HepG2 (cell line): ENCODE data around the gene CABP5. TPM values are rescaled to one million over a fixed set of nuclear protein-coding genes. Genes with fewer than 3 reads are reported as not detected.

Experiments
- ATAC-seq: fragments of 200-7000 bp; cut with Tn5 transposase; 3 replicates; pipeline ENCODE4 v1.9.1; 2020; ENCODE audit warnings: mild to moderate bottlenecking, moderate library complexity
- BruUV-seq: library from RNA; stranded (reverse); fragments of 400-500 nt; replicated peaks from 2 replicates; lab custom pipeline; 2021; lab: Mats Ljungman, UMichigan
- CTCF ChIA-PET: fragments of 300-600 bp; formaldehyde crosslinking; extraction: SDS; loops from one replicate; lab custom pipeline; 2021; ENCODE audit warnings: low total read pairs, inconsistent platforms, low intra/inter-chr PET ratio; lab: Yijun Ruan, JAX
- POLR2A ChIA-PET: fragments of 350-600 bp; sonication (Branson Sonifier 250); formaldehyde crosslinking; loops from one replicate; lab custom pipeline; 2020; ENCODE audit warnings: antibody characterized with exemption, inconsistent platforms; lab: Yijun Ruan, JAX
- DNase-seq: peaks from one replicate; pipeline ENCODE4 v3.0.0-alpha.2; 2015; ENCODE audit warnings: low spot score
- FAIRE-seq: peaks from 3 replicates; lab custom pipeline; 2011; peaks lifted over from hg19 to GRCh38; lab: Jason Lieb, UNC
- H2AFZ ChIP-seq: one replicate; pipeline ENCODE4 v1.6.1; 2011; ENCODE audit warnings: low read length, inconsistent platforms
- H3K27ac ChIP-seq: fragments of 300-600 bp; 3 replicates; pipeline ENCODE4 v1.8.0; 2011; ENCODE audit warnings: mixed run types, mild to moderate bottlenecking, mixed read lengths, low read length, inconsistent platforms; ENCODE audit not compliant: insufficient read depth; ENCODE audit errors: extremely low read length
- H3K27me3 ChIP-seq, 2 experiments: fragments of 200-600 bp in 1 of 2; 2 replicates in 1 of 2; 3 replicates in 1 of 2; pipeline versions ENCODE4 v1.6.0 to v1.8.0; 2011; ENCODE audit warnings: low read length in 2 of 2, mild to moderate bottlenecking in 2 of 2, moderate library complexity in 2 of 2, inconsistent platforms in 1 of 2; ENCODE audit not compliant: insufficient read depth in 2 of 2, control insufficient read depth in 1 of 2
- H3K36me3 ChIP-seq, 2 experiments: fragments of 200-600 bp in 1 of 2; replicated peaks in 1 of 2; 2 replicates in 1 of 2; 3 replicates in 1 of 2; pipeline versions ENCODE4 v1.5.1 to v1.8.0; 2011; ENCODE audit warnings: low read length in 2 of 2, inconsistent platforms in 1 of 2; ENCODE audit not compliant: insufficient read depth in 2 of 2, control insufficient read depth in 1 of 2
- H3K4me1 ChIP-seq: 2 replicates; pipeline ENCODE4 v1.5.1; 2012; ENCODE audit warnings: low read length, inconsistent platforms; ENCODE audit not compliant: insufficient read depth
- H3K4me2 ChIP-seq: 2 replicates; pipeline ENCODE4 v1.6.0; 2011; ENCODE audit warnings: low read depth, low read length, inconsistent platforms
- H3K4me3 ChIP-seq, 3 experiments: fragments of 200-600 bp in 1 of 3; sonication (generic), shearing (Covaris generic) in 1 of 3; replicated peaks in 1 of 3; 2 replicates each; pipeline ENCODE4 v1.5.1; 2011 to 2016; ENCODE audit warnings: low read length in 3 of 3, inconsistent platforms in 2 of 3, low read depth in 2 of 3, mild to moderate bottlenecking in 2 of 3, control low read depth in 1 of 3, mixed read lengths in 1 of 3; ENCODE audit not compliant: insufficient read depth in 1 of 3
- H3K79me2 ChIP-seq: one replicate; pipeline ENCODE4 v1.6.1; 2011; ENCODE audit warnings: low read length, inconsistent platforms; ENCODE audit not compliant: insufficient read depth
- H3K9ac ChIP-seq: 2 replicates; pipeline ENCODE4 v1.6.0; 2011; ENCODE audit warnings: mild to moderate bottlenecking, low read depth, low read length, inconsistent platforms; ENCODE audit not compliant: insufficient read depth
- H3K9me3 ChIP-seq: 2 replicates; pipeline ENCODE4 v1.5.1; 2012; ENCODE audit warnings: mild to moderate bottlenecking, low read length
- H4K20me1 ChIP-seq: 2 replicates; pipeline ENCODE4 v1.6.0; 2011; ENCODE audit warnings: inconsistent platforms, mild to moderate bottlenecking, low read length, moderate library complexity; ENCODE audit not compliant: insufficient read depth
- EED ChIP-seq: sonication (generic); formaldehyde crosslinking; IDR thresholded peaks from 2 replicates; pipeline ENCODE4 v1.5.0; 2020; ENCODE audit warnings: mild to moderate bottlenecking, missing genetic modification reagents
- HIVEP1 ChIP-seq: sonication (generic); formaldehyde crosslinking; IDR thresholded peaks from 2 replicates; pipeline ENCODE4 v1.4.0; 2020; ENCODE audit warnings: mild to moderate bottlenecking, missing genetic modification reagents
- MED8 ChIP-seq: sonication (generic); formaldehyde crosslinking; IDR thresholded peaks from 2 replicates; pipeline ENCODE4 v1.8.1; 2023; ENCODE audit warnings: mild to moderate bottlenecking, missing genetic modification reagents; ENCODE audit not compliant: insufficient replicate concordance
- NFIB ChIP-seq: sonication (generic); formaldehyde crosslinking; IDR thresholded peaks from 2 replicates; pipeline ENCODE4 v1.9.0; 2021; ENCODE audit warnings: missing genetic modification reagents, mild to moderate bottlenecking, borderline replicate concordance
- PCBP2 ChIP-seq: fragments of 200-400 bp; formaldehyde crosslinking; optimal IDR thresholded peaks from 2 replicates; pipeline ENCODE3; 2018; ENCODE audit warnings: low read length, low read depth; ENCODE audit not compliant: poor library complexity, severe bottlenecking
- SATB2 ChIP-seq: sonication (generic); formaldehyde crosslinking; IDR thresholded peaks from 2 replicates; pipeline ENCODE4 v1.5.0; 2020; ENCODE audit warnings: missing genetic modification reagents
- SRSF4 ChIP-seq: fragments of 200-400 bp; formaldehyde crosslinking; IDR thresholded peaks from one replicate; pipeline ENCODE4 v1.6.1; 2018; ENCODE audit warnings: mild to moderate bottlenecking, low read depth, low read length, moderate library complexity; ENCODE audit not compliant: poor library complexity, severe bottlenecking
- TARDBP ChIP-seq: sonication (generic); formaldehyde crosslinking; IDR thresholded peaks from 2 replicates; pipeline ENCODE4 v1.8.0; 2022; ENCODE audit warnings: mild to moderate bottlenecking, missing genetic modification reagents
- ZNF263 ChIP-seq: sonication (generic); formaldehyde crosslinking; IDR thresholded peaks from 2 replicates; pipeline ENCODE4 v1.4.0; 2020; ENCODE audit warnings: missing genetic modification reagents
- ZNF780A ChIP-seq: sonication (generic); formaldehyde crosslinking; IDR thresholded peaks from 2 replicates; pipeline ENCODE4 v1.8.0; 2022; ENCODE audit warnings: mild to moderate bottlenecking, missing genetic modification reagents, moderate library complexity
- WGBS: methylation state at CpG from one replicate; pipeline ENCODE4 v1.1.6; 2017; ENCODE audit warnings: low lambda C conversion rate; 5-methylcytosine and 5-hydroxymethylcytosine counted together
- in situ Hi-C: cut with HindIII; loops from 2 replicates; pipeline ENCODE4 v1.10.0; 2017; ENCODE audit warnings: low pct_unique_long_range_greater_than_20kb; ENCODE audit not compliant: extremely low pct_ligation_motif_present
- intact Hi-C: fragments of 100-400 bp; cut with micrococcal nuclease; formaldehyde crosslinking; loops from one replicate; pipeline ENCODE4 v1.10.0; 2022; ENCODE audit not compliant: unreplicated experiment
- polyA plus RNA-seq, 8 experiments: library from polyadenylated mRNA; depleted of rRNA in 3 of 8; stranded (reverse) in 7 of 8; unstranded in 1 of 8; fragments of >200 nt; fragmentation: Illumina TruSeq in 4 of 8; extraction: Trizol in 4 of 8; gene quantifications; 2 replicates each; pipeline versions ENCODE4 v1.2.1 to v1.2.3, GENCODE V29; 2011 to 2016; ENCODE audit warnings: low read depth in 4 of 8, missing spikeins in 1 of 8, mixed read lengths in 1 of 8; ENCODE audit not compliant: insufficient read depth in 1 of 8
- total RNA-seq, 5 experiments: library from RNA; depleted of rRNA; stranded (reverse); fragments of >200 nt; fragmentation: Illumina TruSeq; extraction: Trizol; gene quantifications; 2 replicates each; pipeline ENCODE4 v1.2.3, GENCODE V29; 2016; ENCODE audit warnings: low read depth in 1 of 5
- TF ChIP-seq, protein P1 (sequence below): sonication (generic); formaldehyde crosslinking; IDR thresholded peaks from 2 replicates; pipeline ENCODE4 v1.5.1; 2020; ENCODE audit warnings: missing genetic modification reagents, mild to moderate bottlenecking, borderline replicate concordance
- TF ChIP-seq, protein P2 (sequence below): sonication (generic); formaldehyde crosslinking; IDR thresholded peaks from 2 replicates; pipeline ENCODE4 v1.5.1; 2020; ENCODE audit warnings: missing genetic modification reagents, mild to moderate bottlenecking, borderline replicate concordance

Gene CABP5
- total and polyA plus RNA-seq, 2 of the 13 experiments (the other 11 are each of a cell fraction or from before 2014, with no cell fraction given) = not detected

- Histone ChIP-seq H2AFZ (no peak within 1 kb of the TSS), H3K4me1 (no peaks in the 10 kb centered on the region), H3K27me3 (peaks cover 1 to 11% of the 10 kb centered on the region in 2 experiments; a peak in 3 of 5 replicates), H3K4me3 (no peak within 1 kb of the TSS), H3K79me2 (no peaks in the 10 kb centered on the region), H3K27ac (no peak within 1 kb of the TSS), H3K9me3 (no peaks in the 10 kb centered on the region), H3K4me2 (no peak within 1 kb of the TSS), H3K9ac (no peak within 1 kb of the TSS), H4K20me1 (no peaks in the 10 kb centered on the region), H3K36me3 (no peaks in the 10 kb centered on the region)
- FAIRE-seq = no peak
- ChIA-PET POLR2A (no interaction called here), CTCF (no interaction called here)
- WGBS = 2% methylated on average over 2 of the region's 2 CpGs
- intact Hi-C loops = no loop called here
- DNase-seq = no peak
- in situ Hi-C loops = no loop called here
- no peak for ATAC-seq
- TF ChIP-seq NFIB (CRISPR knock-in tag) = no peak
- no peak for TF ChIP-seq HIVEP1
- TF ChIP-seq TARDBP (CRISPR knock-in tag) = no peak
- BruUV-seq = no TSS peak
Observed at GRCh38 chr19:47992070-47992469, 51.8 kb downstream of the CABP5 start, which contains the start of gene BSPH1. Gene BSPH1 (minus strand): TSS chr19:47992170. CDS start chr19:47992081, 89 bp downstream.

- no peak overlapping the region for H3K9ac ChIP-seq
- no peak overlapping the region for H2AFZ ChIP-seq
- POLR2A ChIA-PET = no interaction called here
- FAIRE-seq (no peak), ATAC-seq (no peak), DNase-seq (no peak)
- in situ Hi-C loops (no loop called here), intact Hi-C loops (no loop called here)
- no peaks in the 10 kb centered on the region for H4K20me1 ChIP-seq
- no peaks in the 10 kb centered on the region for H3K9me3 ChIP-seq
- H3K4me1 ChIP-seq = no peaks in the 10 kb centered on the region
- TF ChIP-seq SRSF4 (no peak), SATB2 (CRISPR knock-in tag) (no peak), PCBP2 (peak; percentile 51), ZNF263 (CRISPR knock-in tag) (no peak), MED8 (CRISPR knock-in tag) (no peak), ZNF780A (CRISPR knock-in tag) (no peak), EED (CRISPR knock-in tag) (no peak)
- TF ChIP-seq, protein P1, sequence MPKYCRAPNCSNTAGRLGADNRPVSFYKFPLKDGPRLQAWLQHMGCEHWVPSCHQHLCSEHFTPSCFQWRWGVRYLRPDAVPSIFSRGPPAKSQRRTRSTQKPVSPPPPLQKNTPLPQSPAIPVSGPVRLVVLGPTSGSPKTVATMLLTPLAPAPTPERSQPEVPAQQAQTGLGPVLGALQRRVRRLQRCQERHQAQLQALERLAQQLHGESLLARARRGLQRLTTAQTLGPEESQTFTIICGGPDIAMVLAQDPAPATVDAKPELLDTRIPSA (CRISPR knock-in tag) = no peak
- TF ChIP-seq, protein P2, sequence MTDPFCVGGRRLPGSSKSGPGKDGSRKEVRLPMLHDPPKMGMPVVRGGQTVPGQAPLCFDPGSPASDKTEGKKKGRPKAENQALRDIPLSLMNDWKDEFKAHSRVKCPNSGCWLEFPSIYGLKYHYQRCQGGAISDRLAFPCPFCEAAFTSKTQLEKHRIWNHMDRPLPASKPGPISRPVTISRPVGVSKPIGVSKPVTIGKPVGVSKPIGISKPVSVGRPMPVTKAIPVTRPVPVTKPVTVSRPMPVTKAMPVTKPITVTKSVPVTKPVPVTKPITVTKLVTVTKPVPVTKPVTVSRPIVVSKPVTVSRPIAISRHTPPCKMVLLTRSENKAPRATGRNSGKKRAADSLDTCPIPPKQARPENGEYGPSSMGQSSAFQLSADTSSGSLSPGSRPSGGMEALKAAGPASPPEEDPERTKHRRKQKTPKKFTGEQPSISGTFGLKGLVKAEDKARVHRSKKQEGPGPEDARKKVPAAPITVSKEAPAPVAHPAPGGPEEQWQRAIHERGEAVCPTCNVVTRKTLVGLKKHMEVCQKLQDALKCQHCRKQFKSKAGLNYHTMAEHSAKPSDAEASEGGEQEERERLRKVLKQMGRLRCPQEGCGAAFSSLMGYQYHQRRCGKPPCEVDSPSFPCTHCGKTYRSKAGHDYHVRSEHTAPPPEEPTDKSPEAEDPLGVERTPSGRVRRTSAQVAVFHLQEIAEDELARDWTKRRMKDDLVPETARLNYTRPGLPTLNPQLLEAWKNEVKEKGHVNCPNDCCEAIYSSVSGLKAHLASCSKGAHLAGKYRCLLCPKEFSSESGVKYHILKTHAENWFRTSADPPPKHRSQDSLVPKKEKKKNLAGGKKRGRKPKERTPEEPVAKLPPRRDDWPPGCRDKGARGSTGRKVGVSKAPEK = no peak
- H3K79me2 ChIP-seq = no peaks in the 10 kb centered on the region
- H3K27me3 ChIP-seq = peaks cover 1 to 13% of the 10 kb centered on the region in 2 experiments; a peak in 3 of 5 replicates
- no peak overlapping the region for H3K27ac ChIP-seq
- no peak overlapping the region for H3K4me2 ChIP-seq
- BruUV-seq = no TSS peak
- WGBS = 4% methylated on average over 6 of the region's 10 CpGs
- CTCF ChIA-PET = no interaction called here
- H3K36me3 ChIP-seq = no peaks in the 10 kb centered on the region
- H3K4me3 ChIP-seq = no peak overlapping the region
Observed at GRCh38 chr19:47991191-47991808, 52.6 kb downstream of the CABP5 start.
